NCI-H524 (cell line): ENCODE results near the gene CASKIN1.
"Not testable (repeated sequence)": the region's sequence is repeated elsewhere in the genome, so short reads cannot be mapped to it uniquely, and the experiment has no call there.

Source experiments
- DNase-seq, 2 experiments: peaks; one replicate each; lab custom pipeline; 2025; lab: John Stamatoyannopoulos, UW

The CASKIN1 gene

GRCh38 chr16:2210386-2211365 is 14.3 kb upstream of the CASKIN1 start, which contains the start of gene BRICD5:
Gene BRICD5, minus strand, starts transcription at chr16:2210863. Its CDS starts 30 bp downstream, at chr16:2210833.
- DNase-seq = no peak

GRCh38 chr16:2210009-2210332 is 13.6 kb upstream of the CASKIN1 start:
- no peak for DNase-seq

- peak in 1 of 2 experiments; percentile 37 for DNase-seq
These were observed 13.0 kb upstream of the CASKIN1 start for GRCh38 chr16:2209258-2210008.

DNA sequence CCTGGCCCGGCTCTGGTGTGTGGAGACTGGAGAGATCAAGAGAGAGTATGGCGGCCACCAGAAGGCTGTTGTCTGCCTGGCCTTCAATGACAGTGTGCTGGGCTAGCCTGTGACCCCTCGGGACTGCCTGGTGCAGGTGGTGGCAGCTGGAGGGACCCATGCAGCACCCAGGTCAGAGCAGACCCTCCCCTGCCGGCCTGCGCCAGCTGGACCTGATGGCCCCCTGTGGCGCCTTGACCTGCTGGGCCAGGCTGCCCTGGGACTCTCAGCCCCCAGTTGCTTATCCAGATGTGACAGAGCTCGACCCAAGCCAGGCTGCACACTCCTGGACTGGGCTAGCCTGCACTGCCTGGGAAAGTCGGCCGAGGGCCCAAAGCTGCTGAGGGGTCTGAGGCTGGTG is 12.4 kb upstream of the CASKIN1 start:
- no peak for DNase-seq

DNA sequence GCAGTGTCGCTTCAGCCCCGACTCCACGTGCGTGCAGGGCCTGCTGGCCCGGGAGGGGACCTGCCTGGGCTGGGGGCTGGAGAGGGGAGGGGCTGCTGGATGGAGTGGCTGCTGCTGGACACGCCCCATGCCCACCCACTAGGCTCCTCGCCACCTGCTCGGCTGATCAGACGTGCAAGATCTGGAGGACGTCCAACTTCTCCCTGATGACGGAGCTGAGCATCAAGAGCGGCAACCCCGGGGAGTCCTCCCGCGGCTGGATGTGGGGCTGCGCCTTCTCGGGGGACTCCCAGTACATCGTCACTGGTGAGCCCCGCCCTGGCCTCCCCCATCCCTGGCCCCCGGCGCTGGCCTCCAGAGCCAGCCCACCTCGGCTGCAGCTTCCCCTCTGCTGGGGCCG is 11.9 kb upstream of the CASKIN1 start:
- DNase-seq = no peak

GRCh38 chr16:2207872-2208271 is 11.5 kb upstream of the CASKIN1 start:
- DNase-seq = no peak

DNA sequence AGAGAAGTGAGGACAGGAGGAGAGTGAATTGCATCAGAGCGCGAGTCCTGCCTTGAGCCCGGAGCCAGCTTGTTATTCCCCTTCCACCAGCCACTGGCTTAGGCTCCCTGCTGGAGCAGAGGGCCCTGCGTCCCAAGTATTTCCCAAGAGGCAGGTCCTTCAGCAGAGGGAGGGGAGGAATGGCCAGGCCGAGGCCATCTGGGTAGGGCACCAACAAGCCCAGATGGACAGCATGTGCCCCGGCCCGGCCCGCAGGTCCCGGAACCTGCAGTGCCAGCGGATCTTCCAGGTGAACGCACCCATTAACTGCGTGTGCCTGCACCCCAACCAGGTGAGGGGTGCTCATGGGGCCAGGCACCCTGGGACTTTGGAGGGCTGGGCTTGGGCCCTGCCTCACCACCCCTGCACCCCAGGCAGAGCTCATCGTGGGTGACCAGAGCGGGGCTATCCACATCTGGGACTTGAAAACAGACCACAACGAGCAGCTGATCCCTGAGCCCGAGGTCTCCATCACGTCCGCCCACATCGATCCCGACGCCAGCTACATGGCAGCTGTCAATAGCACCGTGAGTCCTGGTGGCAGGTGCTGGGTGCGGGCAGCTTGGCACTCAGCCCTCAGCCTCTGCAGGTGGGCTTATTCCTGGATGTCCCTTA is 10.5 kb upstream of the CASKIN1 start:
- DNase-seq = no peak

DNA sequence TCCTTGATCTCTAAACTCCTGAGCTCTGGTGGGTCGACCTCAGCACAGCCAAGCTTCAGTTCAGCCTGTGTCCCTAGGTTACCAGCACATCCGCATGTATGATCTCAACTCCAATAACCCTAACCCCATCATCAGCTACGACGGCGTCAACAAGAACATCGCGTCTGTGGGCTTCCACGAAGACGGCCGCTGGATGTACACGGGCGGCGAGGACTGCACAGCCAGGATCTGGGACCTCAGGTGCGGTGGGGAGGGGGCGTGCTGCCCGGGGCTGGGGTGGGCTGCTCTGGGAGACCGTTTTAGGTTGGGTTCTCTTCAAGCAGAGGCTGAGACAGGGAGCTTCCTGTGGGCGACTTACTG is 10.0 kb upstream of the CASKIN1 start:
- DNase-seq = no peak

DNA sequence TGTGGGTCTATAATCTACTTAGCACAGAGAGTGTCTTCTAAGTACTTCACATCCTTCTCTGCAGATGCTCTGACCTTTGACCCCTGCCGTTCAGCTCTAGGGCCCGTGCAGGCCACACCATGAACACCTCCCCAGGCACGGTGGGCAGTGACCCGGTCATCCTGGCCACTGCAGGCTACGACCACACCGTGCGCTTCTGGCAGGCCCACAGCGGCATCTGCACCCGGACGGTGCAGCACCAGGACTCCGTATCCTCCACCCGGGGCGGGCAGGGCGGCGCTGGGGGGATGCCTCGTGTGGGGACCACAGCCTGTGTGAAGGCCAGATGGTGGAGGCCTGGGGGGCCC is 9.5 kb upstream of the CASKIN1 start:
- no peak for DNase-seq

DNA sequence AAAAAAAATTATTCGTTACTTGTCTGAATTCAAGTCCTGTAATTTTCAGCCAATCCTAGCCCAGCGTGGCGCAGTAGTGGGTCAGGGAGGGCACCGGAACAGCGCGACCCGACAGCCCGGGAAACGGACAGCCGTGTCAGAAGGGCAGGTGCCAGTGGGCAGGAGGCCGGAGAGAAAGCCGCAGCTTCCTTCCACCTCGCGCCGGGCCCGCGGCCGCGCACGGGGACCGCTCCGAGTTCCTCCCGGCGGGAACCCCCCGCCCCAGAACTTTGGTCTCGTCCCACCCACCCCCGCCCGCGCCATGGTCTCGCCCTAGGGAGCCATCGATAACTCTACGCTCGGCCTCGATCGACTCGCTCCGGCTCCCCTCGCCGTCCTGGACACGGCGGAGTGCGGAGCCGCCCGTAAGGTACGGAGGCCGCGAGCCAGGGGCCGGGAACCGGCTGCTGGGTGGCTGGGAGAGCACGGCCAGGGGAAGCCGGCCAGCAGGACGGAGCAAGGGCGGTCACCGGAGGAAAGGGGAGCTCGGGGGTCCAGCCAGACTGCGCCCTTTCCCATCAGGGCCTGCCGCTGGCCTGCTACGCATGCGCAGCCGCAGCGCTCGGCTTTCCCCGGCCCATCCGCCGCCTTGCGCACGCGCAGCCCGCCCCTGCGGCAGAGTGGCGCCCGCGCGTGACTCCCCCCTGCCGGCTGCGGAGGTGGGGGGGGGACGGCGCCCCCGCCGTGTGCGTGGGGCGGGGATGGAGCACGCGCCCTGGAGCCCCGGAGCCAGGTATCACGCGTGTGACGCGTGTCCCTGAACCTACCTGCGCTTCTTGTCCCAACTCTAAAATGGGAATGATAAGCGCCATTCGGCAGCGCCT is 8.9 kb upstream of the CASKIN1 start, which contains the start of gene MLST8:
TSS of gene MLST8 (plus strand) at position 351 of the 863 bp plus-strand sequence. CDS start 632 bp downstream, outside the sequence.
- DNase-seq = peak; percentile 77 to 85

GRCh38 chr16:2204416-2205103 is 8.2 kb upstream of the CASKIN1 start:
- no peak for DNase-seq

DNA sequence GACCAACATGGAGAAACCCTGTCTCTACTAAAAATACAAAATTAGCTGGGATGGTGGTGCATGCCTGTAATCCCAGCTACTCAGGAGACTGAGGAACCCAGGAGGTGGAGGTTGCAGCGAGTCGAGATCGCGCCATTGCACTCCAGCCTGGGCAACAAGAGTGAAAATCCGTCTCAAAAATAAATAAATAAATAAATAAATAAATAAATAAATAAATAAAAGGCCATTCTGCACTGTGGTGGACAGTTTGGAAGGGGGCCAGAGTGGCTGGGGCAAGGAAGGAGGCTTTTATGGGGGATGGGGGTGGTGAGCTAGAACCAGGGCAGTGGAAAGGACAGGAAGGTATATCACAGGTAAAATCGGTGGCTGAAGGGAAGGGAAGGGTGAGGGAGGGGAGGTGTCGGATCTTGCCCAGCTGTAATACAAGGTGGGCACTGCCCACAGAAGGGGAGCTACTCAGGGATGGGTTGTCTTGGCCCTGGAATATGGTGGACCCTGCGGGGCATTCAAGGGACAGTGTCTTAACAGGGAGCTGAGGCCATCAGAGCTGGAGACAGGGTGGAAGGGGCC is 6.8 kb upstream of the CASKIN1 start:
- not testable (repeated sequence) for DNase-seq

- DNase-seq = no peak
These were observed 3.9 kb upstream of the CASKIN1 start for GRCh38 chr16:2200313-2200712.

DNA sequence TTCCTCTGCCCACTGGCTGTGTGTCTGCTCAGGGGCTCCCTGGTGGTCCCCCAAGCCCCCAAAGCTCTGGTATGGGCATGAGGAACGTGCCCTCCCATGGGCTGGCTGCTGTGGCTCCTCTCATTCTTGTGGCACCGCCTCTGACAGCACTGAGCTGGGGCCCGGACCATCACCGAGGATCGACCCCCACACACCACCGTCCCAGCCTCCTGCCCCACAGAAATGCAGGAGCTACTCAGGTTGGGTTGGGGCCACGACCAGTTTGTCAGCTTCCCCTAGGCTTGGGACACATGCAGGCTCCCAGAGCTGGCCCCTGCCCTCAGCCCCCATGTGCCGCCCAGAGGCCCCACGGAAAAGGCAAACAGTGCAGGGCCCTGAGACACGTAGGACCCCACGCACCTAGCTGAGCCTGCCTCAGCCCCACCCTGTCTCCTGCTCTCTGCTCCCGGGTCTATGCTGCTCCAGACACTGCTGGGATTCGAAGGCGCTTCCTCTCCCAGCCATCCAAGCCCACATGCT is 3.3 kb upstream of the CASKIN1 start:
- no peak for DNase-seq

GRCh38 chr16:2199095-2199494 is 2.7 kb upstream of the CASKIN1 start:
- no peak for DNase-seq

- DNase-seq = no peak
These were observed 1.9 kb upstream of the CASKIN1 start for GRCh38 chr16:2198283-2198682.

DNA sequence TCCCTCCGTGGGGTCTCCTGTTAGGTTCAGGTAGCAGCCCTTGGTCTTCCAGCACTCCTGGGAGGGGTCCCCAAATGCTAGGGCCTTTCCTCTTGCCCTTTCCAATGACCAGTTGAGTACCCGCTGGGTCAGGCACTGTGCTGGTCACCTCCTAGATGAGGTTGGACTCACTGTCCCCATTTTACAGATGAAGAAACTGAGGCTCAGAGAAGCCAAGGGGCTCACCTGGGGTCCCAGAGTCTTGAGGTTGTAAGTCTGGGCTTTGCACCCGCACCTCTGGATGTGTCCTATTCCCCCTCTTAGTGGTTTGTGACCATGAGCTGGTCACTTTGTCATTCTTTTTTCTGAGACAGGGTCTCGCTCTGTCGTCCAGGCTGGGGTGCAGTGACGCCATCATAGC is 1.4 kb upstream of the CASKIN1 start:
- no peak for DNase-seq

- no peak for DNase-seq
These were observed 641 bp upstream of the CASKIN1 start for GRCh38 chr16:2196981-2197511.

DNA sequence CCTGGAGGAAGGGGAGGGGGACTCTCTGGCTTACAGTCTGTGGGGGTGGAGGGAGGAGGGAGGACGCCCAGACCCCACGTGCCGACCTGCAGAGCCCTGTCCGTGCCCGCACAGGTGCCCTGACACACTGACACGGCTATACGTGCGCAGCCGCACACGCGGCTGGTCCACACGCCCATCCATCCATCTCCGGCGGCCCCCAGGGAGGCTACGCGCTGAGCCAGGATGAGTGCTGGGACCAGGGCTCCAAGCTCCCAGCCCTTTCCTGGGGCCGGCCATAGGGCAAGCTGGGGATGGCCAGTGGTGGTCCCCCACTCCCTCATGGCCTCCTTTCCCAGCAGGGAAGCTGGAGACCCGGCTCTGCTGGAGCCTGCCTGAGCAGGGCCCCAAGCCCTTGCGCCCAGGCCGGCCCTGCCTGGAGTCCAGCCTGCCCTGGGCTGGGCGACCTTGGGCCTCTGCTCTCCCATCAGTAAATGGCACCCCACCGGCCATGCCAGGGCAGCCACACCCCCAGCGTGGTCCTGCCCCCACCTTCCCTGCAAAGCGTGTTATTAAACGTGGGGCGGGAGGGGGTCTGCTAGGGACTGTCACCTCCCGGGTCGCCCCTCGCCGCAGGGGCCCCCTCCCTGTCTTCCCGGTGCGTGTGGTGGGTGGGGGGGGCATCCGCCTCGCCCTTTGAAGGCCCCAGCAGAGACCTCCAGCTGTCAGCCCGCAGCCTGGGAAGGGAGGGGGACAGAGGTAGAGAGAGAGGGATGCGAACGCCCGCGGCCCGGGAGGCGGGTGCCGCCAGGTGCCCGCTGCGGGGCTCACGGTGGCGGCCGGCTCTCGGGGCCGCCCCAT is 863 bp downstream of the CASKIN1 start:
- DNase-seq = peak; percentile 20 to 56
